GM23338 (cell line): ENCODE measurements around the gene BOD1L2. TPM values are rescaled to one million over a fixed set of nuclear protein-coding genes. Genes with fewer than 3 reads are reported as not detected.

Experiments used
- ATAC-seq: fragments of 200-7000 bp; cut with Tn5 transposase; 3 replicates; pipeline ENCODE4 v1.9.1; 2020
- DNase-seq: peaks from one replicate; pipeline ENCODE4 v3.0.0-alpha.2; 2015; ENCODE audit warnings: low spot score
- H2AFZ ChIP-seq: fragments of 200-600 bp; sonication (generic); 2 replicates; pipeline ENCODE4 v1.8.0; 2016; ENCODE audit warnings: antibody characterized with exemption, mild to moderate bottlenecking, moderate library complexity
- H3F3A ChIP-seq: fragments of 200-600 bp; sonication (generic); replicated peaks from 2 replicates; pipeline ENCODE4 v1.8.0; 2017; ENCODE audit warnings: antibody characterized with exemption, mixed run types, low read depth
- H3K27ac ChIP-seq: fragments of 200-600 bp; sonication (generic); 2 replicates; pipeline ENCODE4 v1.6.1; 2016; ENCODE audit warnings: low read depth
- H3K27me3 ChIP-seq: fragments of 200-600 bp; sonication (generic); 2 replicates; pipeline ENCODE4 v1.8.0; 2016; ENCODE audit warnings: mild to moderate bottlenecking, mixed run types, moderate library complexity; ENCODE audit not compliant: insufficient read depth
- H3K36me3 ChIP-seq: fragments of 200-600 bp; sonication (generic); 2 replicates; pipeline ENCODE4 v1.8.0; 2016; ENCODE audit warnings: mild to moderate bottlenecking; ENCODE audit not compliant: insufficient read depth
- H3K4me1 ChIP-seq: fragments of 200-600 bp; sonication (generic); 2 replicates; pipeline ENCODE4 v1.8.0; 2016; ENCODE audit warnings: mild to moderate bottlenecking, moderate library complexity; ENCODE audit not compliant: insufficient read depth
- H3K4me2 ChIP-seq: fragments of 200-600 bp; sonication (generic); 2 replicates; pipeline ENCODE4 v1.7.1; 2017; ENCODE audit warnings: mixed run types
- H3K4me3 ChIP-seq: fragments of 200-600 bp; sonication (generic); 2 replicates; pipeline ENCODE4 v1.6.1; 2016; ENCODE audit warnings: mixed run types
- H3K79me2 ChIP-seq: fragments of 200-600 bp; sonication (generic); replicated peaks from 2 replicates; pipeline ENCODE4 v1.8.0; 2017; ENCODE audit warnings: mild to moderate bottlenecking; ENCODE audit not compliant: insufficient read depth
- H3K9me2 ChIP-seq: fragments of 200-600 bp; sonication (generic); 2 replicates; pipeline ENCODE4 v1.8.0; 2017; ENCODE audit not compliant: insufficient read depth
- H4K20me1 ChIP-seq: fragments of 200-600 bp; sonication (generic); replicated peaks from 2 replicates; pipeline ENCODE4 v1.8.0; 2017; ENCODE audit warnings: mild to moderate bottlenecking; ENCODE audit not compliant: insufficient read depth
- H3K27ac Mint-ChIP-seq: 2 replicates; pipeline ENCODE4 v1.8.0; 2020; ENCODE audit warnings: inconsistent platforms, mild to moderate bottlenecking, moderate library complexity, mixed read lengths
- H3K27me3 Mint-ChIP-seq: 3 replicates; pipeline ENCODE4 v1.8.0; 2022; ENCODE audit warnings: low read depth, mild to moderate bottlenecking, moderate library complexity, mixed read lengths, inconsistent platforms; ENCODE audit not compliant: insufficient read depth, poor library complexity
- H3K36me3 Mint-ChIP-seq: 3 replicates; pipeline ENCODE4 v1.8.0; 2021; ENCODE audit warnings: low read depth, mild to moderate bottlenecking, inconsistent platforms, moderate library complexity, mixed read lengths
- H3K4me1 Mint-ChIP-seq: 3 replicates; pipeline ENCODE4 v1.8.0; 2020; ENCODE audit warnings: mild to moderate bottlenecking, inconsistent platforms, mixed read lengths
- H3K4me3 Mint-ChIP-seq: 3 replicates; pipeline ENCODE4 v1.8.0; 2021; ENCODE audit warnings: moderate library complexity, mild to moderate bottlenecking, inconsistent platforms, mixed read lengths
- H3K9me3 Mint-ChIP-seq: 3 replicates; pipeline ENCODE4 v1.8.0; 2020; ENCODE audit warnings: moderate library complexity, mild to moderate bottlenecking, inconsistent platforms, mixed read lengths
- CREB1 ChIP-seq: fragments of 250-450 bp; sonication (Bioruptor Pico); IDR thresholded peaks from 2 replicates; pipeline ENCODE4 v1.5.0; 2020; ENCODE audit warnings: low read depth, mild to moderate bottlenecking, moderate library complexity
- CTCF ChIP-seq, 2 experiments: fragments of 200-600 bp in 1 of 2; sonication (generic) in 1 of 2; conservative IDR thresholded peaks; 2 replicates each; pipeline versions ENCODE4 v1.5.1 to v1.6.1; 2016 to 2017; ENCODE audit warnings: antibody characterized with exemption in 2 of 2, low read depth in 2 of 2, mild to moderate bottlenecking in 2 of 2, moderate library complexity in 1 of 2
- ETS1 ChIP-seq: IDR thresholded peaks from 2 replicates; pipeline ENCODE4 v1.6.1; 2016; ENCODE audit warnings: antibody characterized with exemption
- EZH2 ChIP-seq: fragments of 200-600 bp; sonication (generic); IDR thresholded peaks from one replicate; pipeline ENCODE4 v1.8.0; 2017; ENCODE audit warnings: antibody characterized with exemption, mild to moderate bottlenecking, low read depth; ENCODE audit not compliant: unreplicated experiment
- EZH2phosphoT487 ChIP-seq: fragments of 200-600 bp; sonication (generic); IDR thresholded peaks from one replicate; pipeline ENCODE4 v1.8.1; 2018; ENCODE audit warnings: antibody characterized with exemption; ENCODE audit not compliant: unreplicated experiment
- JUNB ChIP-seq: IDR thresholded peaks from one replicate; pipeline ENCODE4 v1.6.1; 2016; ENCODE audit warnings: antibody characterized with exemption; ENCODE audit not compliant: unreplicated experiment
- NANOG ChIP-seq: IDR thresholded peaks from 2 replicates; pipeline ENCODE4 v1.6.1; 2016; ENCODE audit warnings: antibody characterized with exemption, borderline replicate concordance
- POLR2AphosphoS5 ChIP-seq: IDR thresholded peaks from 2 replicates; pipeline ENCODE4 v1.6.1; 2016; ENCODE audit warnings: antibody characterized with exemption, low read depth
- REST ChIP-seq: IDR thresholded peaks from one replicate; pipeline ENCODE4 v1.6.1; 2018; ENCODE audit warnings: antibody characterized with exemption; ENCODE audit not compliant: unreplicated experiment
- STAT1 ChIP-seq: IDR thresholded peaks from one replicate; pipeline ENCODE4 v1.6.1; 2016; ENCODE audit warnings: antibody characterized with exemption; ENCODE audit not compliant: unreplicated experiment
- ZNF114 ChIP-seq: fragments of 250-450 bp; sonication (Bioruptor Pico); IDR thresholded peaks from 2 replicates; pipeline ENCODE4 v1.5.0; 2020; ENCODE audit warnings: mild to moderate bottlenecking, moderate library complexity
- ZNF331 ChIP-seq: fragments of 250-450 bp; sonication (Bioruptor Pico); IDR thresholded peaks from 2 replicates; pipeline ENCODE4 v1.5.0; 2020; ENCODE audit warnings: low read depth, mild to moderate bottlenecking, moderate library complexity
- ZNF462 ChIP-seq: fragments of 250-450 bp; sonication (Bioruptor Pico); IDR thresholded peaks from 2 replicates; pipeline ENCODE4 v1.5.0; 2020; ENCODE audit warnings: mild to moderate bottlenecking, moderate library complexity
- polyA plus RNA-seq: library from polyadenylated mRNA; unstranded; fragments of >200 nt; fragmentation: Nextera tagmentation; extraction: Ambion mirVana; gene quantifications from 2 replicates; pipeline ENCODE4 v1.2.1, GENCODE V29; 2016
- total RNA-seq: library from RNA; depleted of rRNA; stranded (reverse); fragments of >200 nt; shearing (Covaris generic); gene quantifications from 2 replicates; pipeline ENCODE4 v1.2.3, GENCODE V29; 2014

The BOD1L2 gene
- total and polyA plus RNA-seq, 2 experiments from 2014 or later = 0.11 TPM; not detected in 1

- H3K4me3 ChIP-seq = no peak overlapping the region
- Mint-ChIP-seq H3K27me3 (no peaks in the 10 kb centered on the region), H3K9me3 (peaks cover 7% of the 10 kb centered on the region; the same call in 2 of the 3 replicates), H3K4me1 (no peaks in the 10 kb centered on the region), H3K4me3 (no peak overlapping the region), H3K36me3 (no peaks in the 10 kb centered on the region), H3K27ac (no peak overlapping the region)
- H3K4me1 ChIP-seq = no peaks in the 10 kb centered on the region
- no peak overlapping the region for H3K4me2 ChIP-seq
- no peaks in the 10 kb centered on the region for H4K20me1 ChIP-seq
- H3K27me3 ChIP-seq = no peaks in the 10 kb centered on the region
- DNase-seq (no peak), ATAC-seq (no peak)
- TF ChIP-seq CREB1 (CRISPR knock-in tag) (no peak), NANOG (no peak), ZNF331 (no peak), POLR2AphosphoS5 (no peak), EZH2 (no peak), ZNF462 (CRISPR knock-in tag) (no peak), EZH2phosphoT487 (no peak), ETS1 (no peak), STAT1 (no peak), REST (no peak), CTCF (conservative IDR thresholded peaks at IDR 0.05; ENCODE audit: low read depth in 2 of 2) (no peak), JUNB (no peak), ZNF114 (CRISPR knock-in tag) (no peak)
- H3K79me2 ChIP-seq = no peaks in the 10 kb centered on the region
- no peaks in the 10 kb centered on the region for H3K36me3 ChIP-seq
- H3K9me2 ChIP-seq = peaks cover 9% of the 10 kb centered on the region; the same call in 1 of the 2 replicates
- no peak overlapping the region for H2AFZ ChIP-seq
- no peak overlapping the region for H3K27ac ChIP-seq
- no peaks in the 10 kb centered on the region for H3F3A ChIP-seq
Measured at GRCh38 chr18:57171026-57171425, 24.1 kb downstream of the BOD1L2 start.
